ENCODE data around the gene KRTAP19-3.
"Not testable (repeated sequence)": the region's sequence is repeated elsewhere in the genome, so short reads cannot be mapped to it uniquely, and the experiment has no call there.

KRTAP19-3 gene

DNA sequence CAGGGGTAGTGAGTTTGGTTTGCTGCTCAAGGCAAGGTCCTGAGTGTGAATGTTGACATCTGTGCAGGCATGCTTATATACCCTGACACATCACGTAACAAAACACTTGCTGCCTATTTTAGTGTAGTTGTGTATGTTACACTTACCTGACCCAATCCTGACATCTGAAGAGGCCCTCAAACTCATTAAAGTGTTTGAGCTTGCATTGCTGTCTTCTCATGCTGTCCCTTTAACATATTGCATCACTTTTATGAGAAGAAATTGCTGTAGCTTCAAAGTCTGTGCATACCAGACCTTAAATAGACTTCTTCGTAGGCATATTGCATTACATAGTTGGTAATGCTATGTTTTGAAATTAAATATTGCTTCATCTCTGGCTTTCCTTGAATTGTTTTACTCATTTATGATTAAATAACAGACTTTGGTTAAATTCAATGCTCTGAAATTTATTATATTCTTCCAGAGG, at the start of gene KRTAP19-3:
Gene KRTAP19-3, minus strand, starts transcription at position 51 of the 466 bp plus-strand sequence. CDS start 56 bp downstream, outside the sequence.
- no peak for DNase-seq

DNA sequence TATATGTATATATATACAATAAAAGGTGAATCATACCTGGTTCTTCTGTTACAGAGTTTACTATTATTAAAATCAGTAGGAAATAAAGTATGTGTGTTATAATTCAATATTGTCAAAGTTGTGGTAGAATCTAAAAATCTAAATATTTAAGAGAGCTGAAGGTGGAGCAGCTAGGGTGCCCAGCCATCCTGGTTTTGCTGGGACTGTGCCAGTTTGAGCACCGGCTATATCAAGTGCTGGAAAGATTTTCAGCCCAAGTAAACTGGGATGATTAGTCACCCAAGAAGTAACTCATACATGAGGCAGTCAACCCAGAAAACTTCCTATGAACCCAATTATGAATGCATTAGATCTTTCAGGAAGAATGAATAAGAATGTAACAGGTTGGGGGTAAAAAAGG, 27.1 kb upstream of the KRTAP19-3 start:
- no peak for DNase-seq

DNA sequence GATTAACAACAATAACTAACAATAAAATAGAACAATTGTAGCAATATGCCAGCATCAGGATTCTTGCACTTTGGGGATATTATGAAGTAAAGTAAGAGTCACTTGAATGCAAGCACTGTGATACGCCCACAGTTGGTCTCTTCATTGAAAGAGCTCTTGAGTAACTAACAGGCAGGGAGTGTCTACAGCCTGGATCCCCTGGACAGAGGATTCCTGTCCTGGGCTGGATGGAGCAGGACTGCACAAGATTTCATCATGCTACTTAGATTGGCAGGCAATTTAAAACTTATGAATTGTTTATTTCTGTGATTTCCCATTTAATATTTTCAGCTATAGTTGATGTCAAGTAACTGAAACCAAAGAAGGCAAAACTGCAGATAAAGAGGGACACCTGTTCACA, 23.9 kb upstream of the KRTAP19-3 start:
- no peak for DNase-seq

DNA sequence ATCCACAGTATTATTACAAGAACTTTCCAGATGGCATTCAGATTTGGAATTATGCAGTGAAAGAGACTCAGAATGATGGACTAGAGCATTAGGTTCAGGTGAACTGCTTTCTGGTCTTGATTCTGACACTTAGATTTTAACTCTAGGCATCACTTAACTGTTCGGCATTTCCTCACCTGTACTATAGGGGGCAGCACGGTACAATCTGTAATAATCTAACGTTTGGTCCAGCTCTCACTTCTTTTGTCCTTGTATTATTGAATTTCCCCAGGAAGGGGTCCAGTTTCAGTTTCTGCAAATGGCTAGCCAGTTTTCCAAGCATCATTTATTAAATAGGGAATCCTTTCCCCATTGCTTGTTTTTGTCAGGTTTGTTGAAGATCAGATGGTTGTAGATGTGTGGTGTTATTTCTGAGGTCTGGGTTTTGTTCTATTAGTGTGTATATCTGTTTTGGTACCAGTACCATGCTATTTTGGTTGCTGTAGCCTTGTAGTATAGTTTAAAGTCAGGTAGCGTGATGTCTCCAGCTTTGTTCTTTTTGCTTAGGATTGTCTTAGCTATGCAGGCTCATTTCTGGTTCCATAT, 13.9 kb upstream of the KRTAP19-3 start:
- not testable (repeated sequence) for DNase-seq

DNA sequence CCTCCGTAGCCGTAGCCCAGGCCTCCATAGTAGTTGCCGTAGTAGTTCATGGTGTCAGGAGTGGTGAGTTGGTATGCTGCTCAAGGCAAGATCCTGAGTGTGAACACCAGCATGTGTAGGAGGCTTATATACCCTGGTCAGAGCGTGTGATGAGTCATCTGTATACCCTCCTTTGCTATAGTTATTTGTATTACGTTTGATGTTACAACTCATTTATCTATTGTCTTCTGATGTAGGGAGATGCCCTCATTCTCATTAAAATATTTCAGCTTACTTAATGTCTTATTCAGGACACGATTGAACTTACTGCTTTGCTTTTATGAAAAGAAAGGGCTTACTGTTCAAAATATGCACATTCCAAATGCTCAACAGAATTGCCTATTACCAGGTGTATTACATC, 10.2 kb upstream of the KRTAP19-3 start, which contains the start of gene KRTAP19-5:
Gene KRTAP19-5, minus strand, starts transcription at position 101 of the 400 bp plus-strand sequence. Its CDS starts 51 bp downstream, at position 50.
- no peak for DNase-seq

DNA sequence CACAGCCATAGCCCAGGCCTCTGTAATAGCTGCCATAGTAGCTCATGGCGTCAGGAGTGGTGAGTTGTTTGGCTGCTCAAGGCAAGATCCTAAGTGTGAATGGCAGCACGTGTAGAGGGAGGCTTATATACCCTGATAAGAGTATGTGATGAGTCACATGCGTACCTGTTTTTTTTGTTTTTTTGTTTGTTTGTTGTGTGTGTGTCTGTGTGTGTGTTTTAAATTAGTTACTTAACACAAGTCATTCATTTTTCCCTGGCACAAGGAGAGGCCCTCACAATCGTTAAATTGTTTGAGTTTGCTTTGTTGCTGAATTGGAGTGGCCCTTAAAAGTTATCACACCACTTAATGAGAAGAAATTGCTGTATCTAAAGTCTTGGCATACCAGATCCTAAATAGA, 5.3 kb upstream of the KRTAP19-3 start, which contains the start of gene KRTAP19-4:
Gene KRTAP19-4, minus strand, starts transcription at position 101 of the 400 bp plus-strand sequence. Its CDS starts 55 bp downstream, at position 46.
- DNase-seq = no peak

DNA sequence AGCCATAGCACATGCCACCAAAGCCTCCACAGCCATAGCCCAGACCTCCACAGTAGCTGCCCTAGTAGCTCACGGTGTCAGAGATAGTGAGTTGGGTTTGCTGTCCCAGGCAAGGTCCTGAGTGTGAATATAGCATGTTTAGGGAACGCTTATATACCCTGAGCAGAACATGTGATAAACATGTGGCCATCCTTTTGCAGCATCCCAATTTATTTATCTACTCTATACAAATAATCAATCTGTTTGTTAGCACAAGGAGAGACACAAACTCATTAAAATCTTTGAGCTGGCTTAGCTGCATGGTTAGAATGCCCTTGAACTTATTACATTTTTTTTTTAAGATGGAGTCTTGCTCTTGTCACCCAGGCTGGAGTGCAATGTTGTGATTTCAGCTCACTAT, 4.5 kb downstream of the KRTAP19-3 start, which contains the start of gene KRTAP19-2:
Gene KRTAP19-2, minus strand, starts transcription at position 101 of the 400 bp plus-strand sequence. Its CDS starts 88 bp downstream, at position 13.
- no peak for DNase-seq

DNA sequence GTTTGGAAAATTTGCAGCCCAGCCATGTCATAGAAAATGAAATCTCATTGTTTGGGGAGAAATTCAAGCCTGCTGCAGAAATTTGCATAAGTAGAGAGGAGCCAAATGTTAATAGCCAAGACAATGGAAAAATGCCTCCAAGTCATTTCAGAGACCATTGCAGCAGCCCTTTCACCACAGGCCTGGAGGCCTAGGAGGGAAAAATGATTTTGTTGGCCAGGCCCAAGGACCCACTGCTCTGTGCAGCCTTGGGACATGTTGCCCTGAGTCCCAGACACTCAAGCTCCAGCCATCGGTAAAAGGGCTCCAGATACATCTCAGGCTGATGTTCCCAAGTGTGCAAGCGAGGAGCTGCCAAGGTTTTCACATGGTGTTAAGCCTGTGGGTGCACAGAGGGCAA, 5.6 kb downstream of the KRTAP19-3 start:
- DNase-seq = no peak

DNA sequence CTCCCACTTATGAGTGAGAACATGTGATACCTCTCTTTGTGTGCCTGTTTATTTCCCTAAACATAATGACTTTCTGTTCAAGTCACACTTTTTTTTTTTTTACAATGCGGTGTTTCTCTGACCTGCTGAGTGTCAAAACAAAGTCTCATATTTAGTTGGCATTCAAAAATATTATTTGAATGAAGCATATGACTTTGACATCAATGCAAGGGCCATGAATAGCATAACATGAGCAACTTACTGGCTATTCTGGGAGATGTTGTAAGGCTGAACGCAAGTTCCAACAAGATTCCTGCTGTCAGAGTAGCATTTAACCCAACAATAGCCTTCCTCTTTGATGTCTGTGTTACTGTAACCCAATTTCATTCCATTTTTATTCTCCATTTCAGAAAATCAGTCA, 9.7 kb downstream of the KRTAP19-3 start:
- no peak for DNase-seq

DNA sequence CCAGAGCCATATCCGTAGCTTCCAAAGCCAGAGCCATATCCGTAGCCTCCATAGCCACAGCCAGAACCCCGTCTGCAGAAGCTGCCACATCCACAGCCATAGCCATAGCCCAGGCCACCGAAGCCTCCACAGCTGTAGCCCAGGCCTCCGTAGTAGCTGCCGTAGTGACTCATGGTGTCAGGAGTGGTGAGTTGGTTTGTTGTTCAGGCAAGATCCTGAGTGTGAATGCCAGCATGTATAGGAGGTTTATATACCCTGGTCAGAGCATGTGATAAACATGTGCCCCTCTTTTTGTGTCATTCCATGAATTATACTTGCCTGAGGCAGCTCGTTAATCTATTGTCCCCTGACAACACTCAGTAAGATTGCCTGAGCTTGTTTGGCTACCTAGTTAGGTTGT, 11.7 kb downstream of the KRTAP19-3 start, which contains the start of gene KRTAP19-1:
Gene KRTAP19-1, minus strand, starts transcription at position 223 of the 400 bp plus-strand sequence. Its CDS starts 50 bp downstream, at position 173.
- DNase-seq = no peak

DNA sequence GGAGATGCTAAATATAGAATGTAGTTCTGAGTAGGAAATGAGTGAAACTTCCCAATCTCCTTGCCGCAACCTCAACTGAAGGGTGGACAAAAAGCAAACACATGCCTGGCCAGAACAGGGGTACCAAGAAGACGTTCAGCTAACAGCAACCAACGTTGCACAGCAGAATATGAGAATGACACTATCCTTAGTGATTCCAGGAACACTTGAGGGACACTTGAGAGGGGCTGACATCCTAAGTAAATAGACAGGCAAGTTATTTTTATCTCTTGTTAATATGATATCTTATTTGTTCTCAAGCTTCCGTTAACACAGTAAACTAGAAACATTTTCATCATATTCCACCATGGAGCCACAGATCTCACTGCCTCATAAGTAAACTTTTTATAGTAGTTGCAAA, 12.6 kb downstream of the KRTAP19-3 start:
- no peak for DNase-seq

DNA sequence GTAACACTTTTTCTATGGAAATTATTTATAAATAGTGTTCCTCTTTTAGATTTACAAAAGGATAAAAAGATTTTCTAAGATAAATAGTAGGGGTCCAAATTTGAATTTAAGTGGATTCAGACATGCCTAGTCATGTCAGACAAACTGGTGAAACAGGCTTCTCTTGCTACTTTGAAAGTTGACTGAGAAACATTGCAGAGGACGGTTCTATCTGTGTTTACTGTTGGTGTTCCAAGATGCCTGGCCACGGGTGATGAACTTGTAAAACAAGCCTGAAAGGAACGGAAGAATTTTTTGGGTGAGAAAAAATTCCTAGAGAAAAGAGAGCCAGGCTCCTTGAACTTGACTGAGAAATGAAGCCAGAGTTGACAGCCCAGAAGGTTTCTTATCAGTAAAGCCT, 13.8 kb downstream of the KRTAP19-3 start:
- DNase-seq = no peak

DNA sequence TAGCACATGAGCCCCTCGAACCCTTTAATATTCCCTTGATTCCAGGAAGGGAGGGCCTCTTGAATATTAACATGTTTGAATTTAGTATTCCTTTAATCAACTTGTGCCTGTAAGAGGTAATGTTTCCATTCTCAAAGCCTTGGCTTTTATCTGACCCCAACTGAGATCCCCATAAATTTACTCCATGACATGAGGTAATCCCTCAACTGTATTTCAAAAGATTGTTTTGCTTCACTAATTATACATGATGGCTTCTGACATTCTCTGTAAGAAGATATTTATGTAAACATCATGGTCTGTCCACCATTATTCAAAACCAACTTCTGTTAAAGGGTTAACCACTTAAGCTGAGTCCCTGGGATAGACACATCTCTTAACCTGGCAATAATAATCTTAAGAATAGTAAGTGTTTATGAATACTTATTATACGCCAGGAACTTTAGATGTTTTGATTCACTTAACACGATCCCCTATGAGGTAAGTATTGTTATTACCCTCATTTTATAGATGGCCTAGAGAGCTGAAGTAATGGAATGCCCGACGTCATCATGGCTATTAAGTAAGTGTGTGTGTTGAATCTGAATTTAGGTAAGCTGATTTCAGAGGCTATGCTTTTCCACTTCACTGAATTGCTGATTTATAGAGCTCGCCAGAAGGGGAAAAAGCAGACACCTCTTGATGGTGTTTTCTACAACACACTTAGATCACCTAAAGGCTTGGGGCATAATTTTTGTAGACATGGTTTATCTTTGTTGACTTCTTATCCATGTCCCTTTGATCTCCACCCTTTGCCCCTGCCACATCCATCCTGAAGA, 22.7 kb downstream of the KRTAP19-3 start:
- no peak for DNase-seq

DNA sequence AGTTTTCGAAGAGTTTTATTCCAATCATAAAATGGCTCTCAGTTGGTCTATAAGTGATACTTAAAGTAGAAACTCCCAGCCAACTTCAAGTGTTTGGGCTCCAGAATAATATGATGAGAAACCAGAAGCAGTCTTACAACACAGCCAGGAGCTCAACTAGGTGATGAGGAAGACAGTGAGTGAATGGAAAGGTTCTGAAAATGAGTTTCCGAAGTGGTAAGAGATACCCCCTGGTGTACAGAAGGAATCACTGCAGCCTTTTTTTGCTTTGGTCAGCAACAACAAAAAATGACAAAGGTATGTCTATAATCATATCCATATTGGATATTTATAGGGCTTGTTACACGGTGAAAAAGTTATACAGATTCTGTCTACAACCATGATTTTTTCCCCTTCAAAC, 28.1 kb downstream of the KRTAP19-3 start:
- no peak for DNase-seq

DNA sequence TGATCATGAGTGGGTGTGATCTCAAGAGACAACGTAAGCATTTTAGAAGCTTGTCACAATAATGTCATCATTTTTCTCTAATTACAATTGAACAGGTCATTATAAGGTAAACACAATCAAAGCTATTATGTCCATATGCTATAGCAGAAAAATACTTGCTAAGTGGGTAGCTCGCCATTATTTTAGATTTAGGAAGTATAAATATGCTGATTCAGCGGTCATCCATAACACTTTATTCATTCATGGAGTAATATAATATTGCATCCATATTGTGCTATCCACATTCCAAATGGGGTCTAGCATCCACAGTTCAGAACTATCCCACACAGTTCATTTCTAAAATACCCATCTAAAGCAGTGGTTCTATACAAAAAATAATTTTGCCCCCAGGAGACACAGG, 43.3 kb downstream of the KRTAP19-3 start:
- no peak for DNase-seq

DNA sequence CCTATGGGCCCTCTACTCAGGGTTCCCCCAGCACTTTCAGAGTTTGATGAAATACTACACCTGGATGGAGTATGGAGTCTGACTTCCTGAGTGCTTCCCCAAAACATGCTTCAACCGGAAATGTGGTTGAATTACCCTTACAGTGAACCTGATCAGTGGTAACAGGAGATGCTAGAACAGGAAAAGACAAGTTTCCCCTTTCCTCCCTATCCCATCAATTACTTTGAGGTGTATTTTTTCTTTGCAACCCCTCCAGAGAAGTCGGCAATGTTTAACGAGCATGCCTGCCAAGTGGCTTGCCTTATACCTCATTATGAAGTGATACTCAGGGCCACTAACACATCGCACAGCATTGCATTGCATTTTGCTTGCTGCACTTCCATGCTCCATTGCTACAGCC, 44.8 kb downstream of the KRTAP19-3 start:
- DNase-seq = no peak

DNA sequence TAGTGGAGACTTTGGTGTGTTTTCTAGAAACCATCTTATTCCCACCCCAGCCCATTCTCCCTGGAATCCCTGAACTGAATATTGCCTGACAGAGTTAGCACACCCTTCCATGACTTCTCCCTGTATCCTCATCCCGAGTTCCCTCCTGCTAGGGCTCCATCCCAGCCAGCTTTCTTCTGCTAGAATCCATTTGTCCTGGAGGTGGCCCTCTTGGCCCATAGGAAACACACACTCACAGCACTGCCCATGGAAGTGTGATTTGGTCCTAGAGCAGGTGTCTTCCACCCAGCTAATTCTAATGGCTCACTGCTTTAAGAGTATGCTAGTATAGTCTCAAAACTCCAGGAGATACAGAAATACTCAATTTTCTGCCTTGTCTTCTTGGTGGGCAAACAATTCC, 47.6 kb downstream of the KRTAP19-3 start:
- DNase-seq = no peak

DNA sequence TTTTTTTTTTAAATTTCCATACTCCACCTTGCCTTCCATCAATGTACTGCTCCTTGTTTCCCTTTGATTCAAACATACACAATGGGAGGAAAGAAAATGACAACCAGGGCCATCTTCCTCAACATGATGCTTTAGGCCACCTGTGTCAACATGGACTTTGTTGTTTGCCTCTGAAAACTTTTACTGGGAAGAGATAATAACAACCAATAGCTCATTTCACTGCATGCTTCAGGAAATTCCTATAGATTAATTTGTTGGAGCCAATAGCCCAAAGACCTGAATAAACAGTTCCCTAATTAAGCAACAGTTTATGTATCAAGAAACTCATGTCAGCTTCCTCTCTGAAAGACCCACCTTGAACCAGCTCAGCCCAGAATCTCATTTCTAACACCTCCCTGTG, 48.6 kb downstream of the KRTAP19-3 start:
- DNase-seq = no peak
